ENCODE results near the gene TALDO1.

The TALDO1 gene

GRCh38 chr11:802018-802617, 54.9 kb downstream of the TALDO1 start:
- no peak for DNase-seq

- DNase-seq, result no peak
Observed at GRCh38 chr11:802693-803466, 55.6 kb downstream of the TALDO1 start.

- no peak for DNase-seq
Observed at GRCh38 chr11:803467-803742, 56.1 kb downstream of the TALDO1 start.

- no peak for DNase-seq
Observed at GRCh38 chr11:803770-804598, 56.7 kb downstream of the TALDO1 start.

- DNase-seq, result no peak
Observed at GRCh38 chr11:804599-804964, 57.3 kb downstream of the TALDO1 start.

- DNase-seq, result no peak
Observed at GRCh38 chr11:808427-809286, 61.4 kb downstream of the TALDO1 start.

GRCh38 chr11:809287-810039, 62.2 kb downstream of the TALDO1 start, which contains the start of gene RPLP2:
Gene RPLP2 (plus strand): TSS chr11:809967. CDS start chr11:810235, 268 bp downstream.
- peak; percentile 96 for DNase-seq

GRCh38 chr11:810040-810567, 62.8 kb downstream of the TALDO1 start:
- DNase-seq, result no peak

- no peak for DNase-seq
Observed at GRCh38 chr11:811446-812245, 64.4 kb downstream of the TALDO1 start.

- no peak for DNase-seq
Observed at GRCh38 chr11:812390-812789, 65.1 kb downstream of the TALDO1 start.

GRCh38 chr11:813072-813455, 65.8 kb downstream of the TALDO1 start:
- no peak for DNase-seq

GRCh38 chr11:813456-814096, 66.3 kb downstream of the TALDO1 start:
- no peak for DNase-seq

Data from CD4-positive, alpha-beta T cell treated with Interferon gamma for 1 hour (primary cell).